Measurements from ENCODE around the gene DNAJC4.

DNA sequence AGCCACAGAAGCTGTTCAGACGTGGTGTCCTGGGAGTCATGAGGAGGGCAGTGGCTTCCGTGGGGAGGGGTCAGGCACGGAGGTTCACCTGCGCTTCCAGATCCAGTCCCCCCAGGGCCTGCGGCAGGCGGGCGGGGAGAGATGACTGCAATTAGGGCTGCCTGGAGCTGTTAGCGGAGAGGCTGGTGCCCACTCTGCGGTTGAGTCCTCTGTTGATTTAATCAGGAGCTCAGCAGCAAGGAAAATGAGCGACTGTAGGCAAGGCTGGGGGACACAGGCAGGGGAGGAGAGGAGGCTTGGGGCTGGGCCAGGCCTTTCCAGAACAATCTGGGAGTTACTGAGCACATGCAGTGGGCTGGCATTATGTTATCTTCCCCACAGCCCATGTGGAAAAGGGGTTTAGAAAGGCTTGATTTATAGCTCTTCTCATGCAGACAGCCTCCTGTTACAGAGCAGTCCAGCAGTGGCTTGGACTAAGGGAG, 34.1 kb downstream of the DNAJC4 start:
- TF ChIP-seq, protein P1, sequence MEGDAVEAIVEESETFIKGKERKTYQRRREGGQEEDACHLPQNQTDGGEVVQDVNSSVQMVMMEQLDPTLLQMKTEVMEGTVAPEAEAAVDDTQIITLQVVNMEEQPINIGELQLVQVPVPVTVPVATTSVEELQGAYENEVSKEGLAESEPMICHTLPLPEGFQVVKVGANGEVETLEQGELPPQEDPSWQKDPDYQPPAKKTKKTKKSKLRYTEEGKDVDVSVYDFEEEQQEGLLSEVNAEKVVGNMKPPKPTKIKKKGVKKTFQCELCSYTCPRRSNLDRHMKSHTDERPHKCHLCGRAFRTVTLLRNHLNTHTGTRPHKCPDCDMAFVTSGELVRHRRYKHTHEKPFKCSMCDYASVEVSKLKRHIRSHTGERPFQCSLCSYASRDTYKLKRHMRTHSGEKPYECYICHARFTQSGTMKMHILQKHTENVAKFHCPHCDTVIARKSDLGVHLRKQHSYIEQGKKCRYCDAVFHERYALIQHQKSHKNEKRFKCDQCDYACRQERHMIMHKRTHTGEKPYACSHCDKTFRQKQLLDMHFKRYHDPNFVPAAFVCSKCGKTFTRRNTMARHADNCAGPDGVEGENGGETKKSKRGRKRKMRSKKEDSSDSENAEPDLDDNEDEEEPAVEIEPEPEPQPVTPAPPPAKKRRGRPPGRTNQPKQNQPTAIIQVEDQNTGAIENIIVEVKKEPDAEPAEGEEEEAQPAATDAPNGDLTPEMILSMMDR (conservative IDR thresholded peaks at IDR 0.05) = no peak
- no peak for TF ChIP-seq ZFX (IDR thresholded peaks at IDR 0.05)
